HG02852 (cell line): Measurements from ENCODE around the gene GMDS.
A peak's percentile ranks its signal among the peaks of the same experiment; 100 is the strongest.
"Not testable (repeated sequence)": the region's sequence is repeated elsewhere in the genome, so short reads cannot be mapped to it uniquely, and the experiment has no call there.

Experiments used
- ATAC-seq: cut with Tn5 transposase; IDR thresholded peaks from one replicate; pipeline ENCODE4 v1.9.1; 2021; ENCODE audit warnings: mild to moderate bottlenecking, moderate library complexity; ENCODE audit not compliant: unreplicated experiment

GMDS gene

DNA sequence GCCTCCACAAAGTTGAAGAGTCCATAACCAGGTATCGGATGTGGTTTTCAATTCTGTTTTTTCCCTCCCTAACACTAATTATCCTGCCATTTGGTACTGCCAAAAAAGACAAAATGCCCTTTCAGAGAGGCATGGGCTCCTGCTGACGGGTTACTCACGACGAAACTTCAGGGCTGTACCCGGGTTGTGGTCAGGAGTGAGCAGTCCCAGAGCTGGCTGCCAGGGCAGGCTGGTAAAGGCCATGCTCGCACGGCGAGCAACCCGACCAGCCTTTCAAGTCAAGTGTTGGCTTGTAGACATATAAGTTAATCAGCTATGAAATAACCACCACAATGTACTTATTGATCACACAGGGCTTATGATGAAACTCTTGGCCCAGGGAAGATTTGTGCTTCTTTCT, 483.2 kb downstream of the GMDS start:
- ATAC-seq: no peak

DNA sequence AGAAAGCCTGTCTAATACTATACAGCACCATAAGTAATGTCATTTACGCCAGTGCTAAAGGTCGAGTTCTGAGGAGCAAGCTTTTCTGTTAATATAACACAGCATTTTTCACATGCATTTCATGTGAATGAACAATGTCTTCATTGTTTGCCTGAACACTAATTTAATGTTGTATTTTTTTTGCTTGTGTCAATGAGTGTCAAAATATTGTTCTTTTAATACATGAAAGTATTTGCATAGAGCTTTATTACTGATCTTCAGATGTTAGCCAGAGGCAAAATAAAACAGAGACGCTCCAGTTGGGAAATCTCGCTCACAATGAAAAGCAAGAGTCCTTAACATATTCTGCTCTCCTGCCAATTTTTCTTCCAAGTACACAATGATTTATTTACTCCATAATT, 483.9 kb downstream of the GMDS start:
- no peak for ATAC-seq

DNA sequence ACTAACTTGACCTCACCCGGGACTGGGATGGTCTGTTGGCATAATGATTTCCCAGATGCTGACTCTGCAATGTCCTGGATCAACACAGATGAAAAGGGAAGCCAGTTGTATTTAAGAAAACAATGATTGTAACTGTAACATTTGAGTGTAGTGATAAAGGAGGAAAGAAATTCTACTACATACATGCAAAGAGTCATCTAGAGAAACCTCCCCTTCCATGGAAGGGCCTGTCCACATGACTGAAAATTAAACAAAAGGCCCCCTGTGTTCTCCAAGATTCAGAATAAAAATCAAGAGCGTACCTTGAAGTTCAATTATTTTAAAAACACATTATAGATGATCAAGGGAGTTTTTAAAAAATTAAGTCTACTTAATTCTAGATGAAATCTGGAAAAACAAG, 484.5 kb downstream of the GMDS start:
- no peak for ATAC-seq

DNA sequence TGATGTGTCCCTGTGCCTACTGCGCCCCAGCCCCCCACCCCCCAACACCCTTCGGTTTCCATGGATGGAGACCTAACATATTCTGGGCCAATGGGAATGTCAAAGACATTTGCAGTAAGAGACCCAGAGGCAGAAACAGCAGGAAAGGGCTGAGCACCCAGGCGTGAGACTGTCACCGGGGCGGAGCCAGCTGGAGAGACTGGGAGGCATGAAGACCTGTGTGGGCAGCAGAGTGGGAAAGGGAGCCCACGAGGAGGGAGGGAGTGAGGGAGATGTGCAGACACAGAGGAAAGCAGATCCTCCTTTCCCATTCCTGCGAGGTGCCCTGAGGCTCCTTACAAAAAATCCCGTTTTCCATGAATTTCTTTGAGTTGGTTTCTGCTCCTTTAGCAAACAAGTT, 485.5 kb downstream of the GMDS start:
- ATAC-seq: no peak

DNA sequence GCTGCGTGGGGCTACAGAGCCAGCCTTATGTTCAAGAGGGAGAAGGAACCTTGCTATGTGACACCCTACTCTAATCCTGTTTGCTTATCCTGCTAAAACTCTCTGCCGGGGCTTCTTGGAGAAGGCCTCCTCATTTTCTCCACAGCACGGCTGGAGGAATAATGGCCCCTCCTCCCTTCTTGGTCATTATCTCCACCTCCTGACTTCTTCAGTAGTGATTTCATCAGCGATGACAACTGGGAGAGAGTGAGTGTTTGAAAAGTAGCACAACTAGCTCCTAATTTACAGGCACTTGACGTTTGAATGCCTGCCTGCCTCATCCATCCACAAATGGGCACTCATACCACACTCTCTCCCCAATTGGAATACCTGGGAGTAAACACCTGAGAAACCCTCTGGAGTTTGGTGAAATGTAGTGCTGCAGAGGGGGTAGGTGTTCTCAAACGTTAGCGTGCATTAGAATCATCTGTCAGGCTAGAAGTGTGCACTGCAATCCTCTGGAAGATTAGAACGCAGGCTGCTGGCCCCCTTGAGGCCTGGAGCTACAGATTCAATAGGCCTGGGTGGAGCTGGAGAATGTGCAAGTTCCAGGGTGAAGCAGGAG, 487.2 kb downstream of the GMDS start:
- no peak for ATAC-seq

DNA sequence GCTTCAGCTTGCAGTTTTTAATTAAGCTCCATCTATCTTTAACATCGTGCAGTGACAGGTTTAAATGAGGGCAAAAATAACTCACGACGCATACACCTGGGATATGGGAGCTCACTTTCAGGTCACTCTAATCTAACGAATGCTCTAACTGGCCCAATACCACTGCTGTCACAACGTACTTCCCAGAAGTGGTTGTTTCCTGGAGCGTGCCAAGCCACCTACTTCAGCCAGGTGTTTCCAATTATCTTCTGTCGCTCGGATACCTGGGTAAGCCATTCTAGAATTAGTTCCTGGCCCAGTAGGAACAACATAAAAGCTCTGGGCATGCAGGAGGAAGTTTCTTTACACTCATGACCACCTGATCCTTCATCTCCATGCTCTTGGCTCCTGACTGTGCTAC, 488.3 kb downstream of the GMDS start:
- ATAC-seq: no peak

DNA sequence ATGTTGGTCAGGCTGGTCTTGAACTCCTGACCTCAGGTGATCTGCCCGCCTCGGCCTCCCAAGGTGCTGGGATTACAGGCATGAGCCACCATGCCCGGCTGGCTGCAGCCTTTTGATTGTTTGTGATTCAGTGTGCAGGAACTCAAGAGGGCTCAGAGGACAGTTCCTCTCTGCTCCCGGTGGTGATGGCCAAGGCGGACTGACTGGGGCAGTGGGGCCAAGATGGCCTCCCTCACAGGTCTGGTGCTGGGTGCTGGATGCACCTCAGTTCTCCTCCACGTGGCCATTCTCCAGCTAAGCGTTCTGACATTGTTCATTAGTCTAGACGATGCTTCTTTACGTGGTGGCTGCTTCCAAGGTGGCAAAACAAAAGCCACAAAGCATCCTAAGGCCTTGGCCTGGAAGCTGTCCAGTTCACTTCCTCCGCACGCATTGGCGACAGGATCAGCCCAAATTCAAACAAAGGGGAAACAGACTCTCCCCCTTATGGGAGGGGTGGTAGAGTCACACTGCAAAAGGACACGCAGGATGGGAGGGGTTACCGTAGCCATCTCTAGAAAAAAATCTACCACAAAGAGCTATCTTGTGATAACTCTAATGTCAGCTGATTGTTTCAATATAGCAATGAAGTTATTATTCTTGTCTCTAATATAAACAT, 488.8 kb downstream of the GMDS start:
- ATAC-seq: no peak

DNA sequence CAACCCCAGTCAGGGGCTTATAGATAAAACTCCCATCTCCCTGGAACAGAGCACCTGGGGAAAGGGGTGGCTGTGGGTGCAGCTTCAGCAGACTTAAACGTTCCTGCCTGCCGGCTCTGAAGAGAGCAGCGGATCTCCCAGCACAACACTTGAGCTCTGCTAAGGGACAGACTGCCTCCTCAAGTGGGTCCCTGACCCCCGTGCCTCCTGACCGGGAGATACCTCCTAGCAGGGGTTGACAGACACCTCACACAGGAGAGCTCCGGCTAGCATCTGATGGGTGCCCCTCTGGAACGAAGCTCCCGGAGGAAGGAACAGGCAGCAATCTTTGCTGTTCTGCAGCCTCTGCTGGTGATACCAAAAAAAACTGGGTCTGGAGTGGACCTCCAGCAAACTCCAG, 494.3 kb downstream of the GMDS start:
- ATAC-seq: not testable (repeated sequence)

DNA sequence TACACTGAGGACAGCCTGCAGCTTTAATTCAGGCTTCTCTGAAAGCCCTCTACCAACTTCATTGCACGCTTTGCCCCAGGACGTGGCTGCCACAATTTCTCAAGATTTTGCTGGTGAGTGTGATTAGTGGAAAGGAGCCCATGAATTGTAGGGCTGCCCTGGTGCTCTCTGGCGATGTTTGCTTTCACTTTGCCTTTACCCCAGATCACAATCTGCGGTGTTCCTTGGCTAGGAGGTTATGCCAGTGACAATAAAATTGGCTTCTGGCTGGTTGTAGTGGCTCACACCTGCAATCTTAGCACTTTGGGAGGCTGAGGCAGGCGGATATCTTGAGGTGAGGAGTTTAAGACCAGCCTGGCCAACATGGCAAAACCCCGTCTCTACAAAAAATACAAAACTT, 496.4 kb downstream of the GMDS start:
- no peak for ATAC-seq

DNA sequence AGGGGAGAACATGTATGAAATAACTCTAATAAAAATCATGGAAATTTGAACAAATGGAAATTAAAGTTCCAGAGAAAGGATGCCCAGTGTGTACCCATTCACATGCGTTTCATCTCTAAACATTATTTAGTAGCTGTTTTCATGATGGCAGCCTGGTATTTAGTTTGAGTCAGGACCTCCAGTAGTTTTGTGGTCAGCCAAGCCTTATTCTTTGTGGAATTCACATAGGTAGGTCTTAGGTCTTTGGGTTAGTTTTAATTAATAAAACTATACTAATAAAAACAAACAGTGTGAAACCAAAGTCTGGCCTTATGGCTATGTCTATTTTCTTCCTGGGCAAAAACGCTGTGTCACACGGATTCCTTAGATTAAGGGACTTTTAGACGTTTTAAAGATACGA, 497.9 kb downstream of the GMDS start:
- no peak for ATAC-seq

DNA sequence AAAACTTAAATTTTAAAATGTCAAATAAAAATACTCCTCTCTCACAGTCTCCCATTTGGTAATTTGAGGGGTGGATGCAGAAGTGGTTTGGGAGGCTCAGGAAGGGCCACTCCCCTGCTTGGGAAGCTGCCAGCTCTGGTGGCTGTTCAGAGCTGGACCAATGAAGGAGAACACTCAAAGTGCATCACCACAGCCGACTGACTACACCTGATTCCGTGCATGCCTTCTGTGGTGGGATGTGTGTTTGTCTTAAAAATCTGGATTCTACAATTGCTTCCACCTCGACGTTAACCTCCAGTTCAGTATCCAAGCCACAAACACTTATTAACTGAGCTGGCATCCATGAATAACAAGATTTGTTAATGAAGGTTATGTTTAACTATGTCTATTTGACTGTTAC, 498.4 kb downstream of the GMDS start:
- no peak for ATAC-seq

DNA sequence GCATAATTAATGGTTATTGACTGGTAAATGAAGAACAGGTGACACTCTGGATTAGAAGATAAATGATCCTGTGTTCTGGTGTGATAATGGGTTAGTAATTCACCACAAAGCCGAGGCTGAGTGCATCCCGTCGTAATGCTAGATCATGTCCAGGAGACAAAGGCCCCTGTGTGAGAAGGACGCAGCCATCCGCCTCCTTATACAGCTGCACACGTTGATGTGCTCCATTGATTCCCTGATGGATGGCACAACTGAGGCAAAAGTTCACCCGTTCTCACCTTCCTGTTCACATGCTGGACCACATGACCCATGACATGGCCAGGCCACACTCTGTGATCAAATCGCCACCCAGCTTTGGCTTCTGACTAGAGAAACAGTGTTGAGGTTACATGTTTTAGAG, 499.6 kb downstream of the GMDS start:
- no peak for ATAC-seq

DNA sequence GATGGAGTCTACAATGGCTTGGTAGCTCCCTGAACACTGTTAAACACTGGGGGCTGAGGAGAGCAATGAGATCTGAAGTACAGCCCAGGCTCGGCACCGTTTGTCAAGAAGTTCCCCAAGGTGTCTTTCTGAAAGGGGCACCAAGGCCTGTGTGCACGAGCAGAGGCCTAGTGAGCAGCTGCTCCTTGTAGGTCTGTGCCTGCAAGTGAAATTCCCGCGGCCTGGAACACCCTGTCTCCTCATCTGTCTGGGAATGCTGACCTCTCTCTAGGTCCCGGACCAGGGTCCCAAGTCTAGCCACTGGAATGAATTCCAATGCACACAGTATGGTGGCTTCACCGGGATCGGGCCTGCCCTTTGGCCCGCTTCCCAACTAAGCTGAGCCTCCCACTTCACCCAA, 500.9 kb downstream of the GMDS start:
- no peak for ATAC-seq

DNA sequence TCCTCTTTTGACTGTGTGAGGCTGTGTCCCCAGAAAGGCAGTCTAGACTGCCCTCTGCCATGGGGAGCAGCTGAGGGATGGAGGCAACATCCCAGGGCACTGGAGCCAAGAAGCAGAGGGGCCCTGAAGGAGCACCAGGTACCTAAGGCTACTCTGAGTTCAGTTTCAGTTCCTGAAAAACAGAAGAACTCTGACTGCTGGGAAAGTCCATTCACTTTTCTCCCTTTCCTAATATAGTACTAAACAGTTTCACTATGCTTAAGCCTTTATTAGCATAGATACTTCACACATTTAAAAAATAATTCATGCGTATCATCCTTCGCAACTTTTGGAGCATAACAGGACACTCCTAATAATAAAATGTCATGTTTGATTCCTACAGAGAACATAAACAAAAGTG, 505.7 kb downstream of the GMDS start:
- peak; percentile 89 for ATAC-seq

DNA sequence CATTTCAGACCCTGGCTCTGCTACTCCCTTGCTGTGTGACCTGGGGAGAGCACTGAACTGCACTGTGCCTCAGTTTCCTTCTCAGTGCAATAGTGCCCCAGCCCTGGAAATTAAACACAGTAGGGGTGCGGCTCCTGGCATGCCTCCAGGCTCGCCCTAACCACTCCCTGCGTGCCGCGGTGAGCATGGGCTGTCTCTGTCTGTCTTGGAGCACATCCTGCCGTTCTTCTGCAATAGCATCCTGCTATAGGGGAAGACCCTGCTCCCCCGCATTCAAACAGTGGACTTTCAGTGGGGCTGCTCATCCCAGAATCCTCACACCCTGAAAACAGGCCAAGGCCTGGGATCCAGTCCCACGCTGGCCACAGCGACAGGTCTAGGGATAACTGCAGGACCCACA, 506.2 kb downstream of the GMDS start:
- peak; percentile 37 for ATAC-seq

DNA sequence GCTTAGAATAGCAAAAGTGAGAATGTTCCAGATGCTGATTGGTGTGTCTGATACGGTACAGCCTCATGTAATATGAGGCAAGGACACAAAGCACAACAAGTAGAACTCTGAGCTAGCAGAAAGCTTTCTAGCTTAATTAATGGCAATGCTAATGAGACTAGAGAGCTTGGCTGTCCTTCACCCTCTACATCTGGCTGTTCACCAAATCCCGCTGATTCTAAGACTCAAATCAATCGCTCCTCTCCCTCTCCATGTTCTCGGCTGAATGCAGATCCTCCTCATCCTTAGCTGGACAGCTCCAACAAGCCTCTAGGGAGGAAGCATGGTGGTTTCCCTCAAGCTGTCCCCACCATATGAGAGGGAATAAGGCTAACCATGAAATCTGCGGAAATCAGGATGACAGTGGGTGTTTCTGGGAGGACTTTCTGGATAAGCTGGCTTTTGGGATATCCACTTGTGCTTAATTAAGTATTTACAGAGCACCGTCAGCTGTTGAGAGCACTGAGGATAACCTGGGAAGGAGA, 506.8 kb downstream of the GMDS start:
- ATAC-seq: no peak

DNA sequence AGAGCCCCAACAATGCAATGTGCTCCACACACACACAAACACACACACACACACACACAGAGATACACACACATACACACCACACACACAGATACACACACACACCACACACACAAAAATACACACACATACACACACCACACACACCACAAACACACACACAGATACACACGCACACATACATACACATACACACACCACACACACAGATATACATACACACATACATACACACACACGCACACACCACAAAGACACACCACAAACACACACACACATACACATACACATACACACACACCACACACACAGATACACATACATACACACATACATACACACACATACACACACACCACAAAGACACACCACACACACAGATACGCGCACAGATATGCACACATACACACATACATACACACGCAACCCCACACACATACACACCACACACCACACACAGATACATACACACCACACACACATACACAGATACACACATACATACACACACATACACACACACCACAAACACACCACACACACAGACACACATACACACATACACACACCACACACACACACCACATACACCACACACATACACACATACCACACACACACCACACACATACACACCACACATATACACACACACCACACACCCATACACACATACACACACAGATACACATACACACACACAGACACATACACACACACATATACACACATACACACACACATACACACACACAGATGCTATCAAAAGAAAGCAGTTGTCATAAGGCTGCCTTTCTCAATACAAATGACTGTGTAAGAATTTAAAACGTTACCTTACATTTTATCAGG, 507.7 kb downstream of the GMDS start:
- ATAC-seq: no peak

DNA sequence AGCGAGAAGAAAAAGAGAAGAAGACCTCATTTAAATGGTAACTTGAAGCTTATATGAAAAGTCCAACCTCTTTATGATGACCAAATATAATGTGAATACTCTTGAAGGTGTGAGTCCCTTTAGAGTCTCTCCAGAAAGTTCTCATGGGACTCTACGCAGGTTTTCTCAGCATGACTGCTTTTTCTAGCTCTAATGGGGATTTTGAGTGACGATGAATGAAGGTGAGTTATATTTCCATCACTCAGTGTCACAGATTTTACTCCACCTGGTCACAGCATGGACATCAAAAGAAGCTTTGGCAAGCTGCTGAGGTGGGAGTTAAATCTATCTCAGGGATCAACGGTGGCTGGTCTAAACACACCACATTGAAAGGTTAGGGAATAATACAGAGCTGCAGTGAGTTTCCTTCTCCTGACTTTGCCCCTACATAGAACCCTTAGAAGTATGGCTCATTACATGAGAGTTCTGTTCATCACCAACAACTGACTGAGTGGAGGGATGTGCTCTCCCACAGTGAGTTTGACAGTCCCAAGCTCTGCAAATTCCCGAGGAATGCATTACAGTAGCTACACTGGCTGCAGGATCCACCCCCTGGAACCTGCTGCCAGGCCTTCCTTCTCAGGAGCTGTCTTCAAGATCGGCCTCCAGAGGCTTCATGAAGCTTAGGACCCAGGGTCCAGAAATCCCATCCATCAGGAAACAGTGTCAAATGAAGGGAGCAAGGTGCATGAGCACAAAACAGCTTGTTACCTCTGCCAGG, 508.9 kb downstream of the GMDS start:
- ATAC-seq: no peak

DNA sequence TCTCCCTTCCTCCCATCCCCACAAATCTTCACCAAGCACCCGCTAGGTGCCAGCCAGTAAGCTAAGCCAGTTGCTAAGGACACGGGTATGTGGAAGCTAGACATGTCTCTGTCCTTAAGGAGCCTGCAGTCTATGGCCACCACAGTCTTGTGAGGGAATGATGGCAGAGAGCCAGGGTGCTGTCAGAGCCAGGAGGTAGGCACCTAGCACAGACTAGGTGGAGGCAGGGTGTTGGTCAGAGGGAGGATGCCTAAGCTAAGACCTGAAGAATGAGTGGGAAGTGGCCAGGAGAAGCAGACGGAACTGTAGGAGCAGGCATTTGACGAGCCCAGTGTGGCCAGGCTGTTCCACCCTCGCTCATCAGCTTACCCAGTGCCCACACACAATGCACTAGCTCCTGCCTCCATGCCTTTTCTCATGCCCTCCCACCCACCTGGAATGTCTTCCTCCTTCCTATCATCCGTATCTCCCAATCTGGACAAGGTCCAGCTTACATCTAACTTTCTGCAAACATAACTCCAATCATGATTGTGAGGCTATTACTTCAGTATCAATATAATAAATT, 510.1 kb downstream of the GMDS start:
- no peak for ATAC-seq

DNA sequence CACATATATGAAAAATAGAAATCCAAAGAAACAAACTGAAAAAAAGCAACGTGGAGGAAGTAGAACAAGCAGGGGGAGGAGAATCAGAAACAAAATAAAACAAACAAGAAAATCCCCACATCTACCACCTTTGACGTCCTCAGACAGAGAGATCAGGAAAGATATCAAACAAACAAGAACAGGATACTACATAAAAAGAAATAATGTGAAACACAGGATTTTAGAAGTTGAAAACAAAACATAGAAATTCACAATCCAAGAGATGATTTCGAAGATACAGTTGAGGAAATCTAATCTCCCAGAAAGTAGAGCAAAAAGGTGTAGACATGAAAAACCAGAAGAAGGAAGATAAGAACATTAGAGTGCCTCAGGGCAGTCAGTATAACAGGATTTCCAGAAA, 514.5 kb downstream of the GMDS start:
- ATAC-seq: no peak

DNA sequence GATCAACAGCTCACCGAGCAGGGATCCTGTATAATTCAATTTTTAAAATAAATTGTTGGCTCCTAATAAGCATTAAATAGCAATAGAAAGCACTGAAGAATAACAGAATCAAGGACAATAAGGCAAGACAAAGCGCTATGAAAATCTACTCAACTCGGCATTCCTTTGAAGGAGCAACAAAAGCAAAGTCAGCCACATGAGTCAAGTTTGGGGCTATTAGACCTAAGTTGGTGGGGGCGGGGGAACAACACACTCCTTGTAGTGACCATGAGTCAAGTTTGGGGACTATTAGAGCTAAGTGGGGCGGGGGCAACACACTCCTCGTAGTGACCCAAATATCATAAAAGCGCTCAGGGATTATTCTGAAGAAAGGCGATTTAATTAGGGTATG, 515.7 kb downstream of the GMDS start:
- ATAC-seq: no peak
